ENCODE results near the gene TTLL5. TPM values are rescaled to one million over a fixed set of nuclear protein-coding genes. Genes with fewer than 3 reads are reported as not detected.
"Not testable (repeated sequence)": the region's sequence is repeated elsewhere in the genome, so short reads cannot be mapped to it uniquely, and the experiment has no call there.

TTLL5 gene
- total RNA-seq, 1 donor from 2014 or later, result 51.9 TPM

DNA sequence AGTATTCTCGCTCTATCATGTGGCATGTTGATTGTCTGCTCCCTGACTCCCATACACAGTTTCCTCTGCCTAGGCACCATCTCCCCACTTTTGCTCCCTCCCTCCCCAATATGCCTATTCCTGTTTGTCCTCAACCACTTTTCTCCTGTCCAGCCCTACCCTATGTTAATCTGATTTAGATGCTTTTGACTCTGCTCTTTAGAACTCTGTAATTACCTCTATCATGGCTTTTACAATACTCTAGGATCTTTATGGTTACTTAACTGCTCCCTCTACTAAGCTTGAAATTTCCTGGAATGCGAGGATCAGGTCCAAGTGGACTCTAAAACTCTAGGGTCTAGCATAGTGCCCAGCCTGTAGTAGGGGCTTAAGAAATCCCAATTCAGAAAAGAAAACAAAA, 252.1 kb downstream of the TTLL5 start:
- Mint-ChIP-seq H3K9me3 (ENCODE audit: low read depth) (no peaks in the 10 kb centered on the region), H3K27me3 (no peaks in the 10 kb centered on the region), H3K4me3 (ENCODE audit: low read depth) (no peak overlapping the region), H3K36me3 (ENCODE audit: insufficient read depth) (peaks cover 5% of the 10 kb centered on the region), H3K27ac (no peak overlapping the region), H3K4me1 (ENCODE audit: low read depth) (peaks cover 11% of the 10 kb centered on the region)
- TF ChIP-seq, protein P1, sequence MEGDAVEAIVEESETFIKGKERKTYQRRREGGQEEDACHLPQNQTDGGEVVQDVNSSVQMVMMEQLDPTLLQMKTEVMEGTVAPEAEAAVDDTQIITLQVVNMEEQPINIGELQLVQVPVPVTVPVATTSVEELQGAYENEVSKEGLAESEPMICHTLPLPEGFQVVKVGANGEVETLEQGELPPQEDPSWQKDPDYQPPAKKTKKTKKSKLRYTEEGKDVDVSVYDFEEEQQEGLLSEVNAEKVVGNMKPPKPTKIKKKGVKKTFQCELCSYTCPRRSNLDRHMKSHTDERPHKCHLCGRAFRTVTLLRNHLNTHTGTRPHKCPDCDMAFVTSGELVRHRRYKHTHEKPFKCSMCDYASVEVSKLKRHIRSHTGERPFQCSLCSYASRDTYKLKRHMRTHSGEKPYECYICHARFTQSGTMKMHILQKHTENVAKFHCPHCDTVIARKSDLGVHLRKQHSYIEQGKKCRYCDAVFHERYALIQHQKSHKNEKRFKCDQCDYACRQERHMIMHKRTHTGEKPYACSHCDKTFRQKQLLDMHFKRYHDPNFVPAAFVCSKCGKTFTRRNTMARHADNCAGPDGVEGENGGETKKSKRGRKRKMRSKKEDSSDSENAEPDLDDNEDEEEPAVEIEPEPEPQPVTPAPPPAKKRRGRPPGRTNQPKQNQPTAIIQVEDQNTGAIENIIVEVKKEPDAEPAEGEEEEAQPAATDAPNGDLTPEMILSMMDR (IDR thresholded peaks at IDR 0.05; ENCODE audit: unreplicated experiment), result no peak
- DNase-seq (ENCODE audit: low spot score, unreplicated experiment), result no peak

DNA sequence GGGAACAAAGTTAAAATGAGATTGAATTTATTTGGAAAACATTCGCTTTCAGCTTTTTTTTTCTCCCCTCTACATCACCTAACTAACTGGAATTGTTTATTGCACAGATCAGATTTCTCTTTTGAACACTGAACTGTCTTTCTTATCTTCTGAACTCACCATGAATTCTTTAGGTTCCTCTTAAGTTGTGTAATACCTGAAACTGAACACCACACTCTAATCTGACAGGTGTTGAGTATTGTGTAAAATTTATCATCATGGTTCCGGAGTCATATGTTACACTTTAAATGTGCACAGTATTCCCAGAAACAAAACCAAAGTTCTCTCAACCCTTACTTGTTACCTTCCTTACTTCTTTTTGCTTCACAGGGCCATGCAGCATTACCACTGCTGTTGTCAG, 254.0 kb downstream of the TTLL5 start:
- Mint-ChIP-seq H3K27me3 (no peaks in the 10 kb centered on the region), H3K4me3 (ENCODE audit: low read depth) (no peak overlapping the region), H3K36me3 (ENCODE audit: insufficient read depth) (peaks cover 2% of the 10 kb centered on the region), H3K4me1 (ENCODE audit: low read depth) (peaks cover 11% of the 10 kb centered on the region), H3K27ac (no peak overlapping the region), H3K9me3 (ENCODE audit: low read depth) (no peaks in the 10 kb centered on the region)
- TF ChIP-seq, protein P1 (IDR thresholded peaks at IDR 0.05; ENCODE audit: unreplicated experiment), result no peak
- DNase-seq (ENCODE audit: low spot score, unreplicated experiment), result no peak

DNA sequence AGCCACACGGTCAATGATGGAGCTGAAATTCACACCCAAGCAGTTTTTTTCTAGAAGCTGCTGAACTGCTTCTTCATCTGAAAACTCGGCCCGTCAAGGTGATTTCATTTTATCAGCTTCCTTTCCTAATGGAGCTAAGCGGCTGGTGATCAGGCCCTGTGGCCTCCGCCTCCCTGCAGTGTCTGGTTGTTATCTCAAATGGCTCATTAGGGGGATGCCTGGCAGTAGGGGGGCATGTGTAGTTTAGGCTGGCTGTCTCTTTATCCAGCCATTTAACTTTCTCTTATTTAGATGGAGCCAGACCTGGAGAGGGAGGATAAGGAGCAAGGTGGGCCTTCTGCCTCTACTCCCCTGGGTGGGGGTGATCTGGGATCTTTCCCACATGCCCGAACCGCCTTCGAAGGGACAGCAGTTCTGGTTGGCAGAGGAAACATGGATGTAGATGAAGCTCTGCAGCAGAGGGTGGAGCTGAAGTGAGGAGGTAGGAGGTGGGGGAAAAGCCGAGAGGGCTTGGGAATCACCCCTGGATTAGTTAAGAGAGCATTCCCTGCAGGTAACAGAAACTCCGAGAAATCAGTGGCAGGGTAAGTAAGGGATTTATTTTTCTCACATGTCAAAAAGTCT, 256.4 kb downstream of the TTLL5 start:
- TF ChIP-seq, protein P1 (IDR thresholded peaks at IDR 0.05; ENCODE audit: unreplicated experiment), result no peak
- H3K27me3 Mint-ChIP-seq, result no peaks in the 10 kb centered on the region
- peaks cover 5% of the 10 kb centered on the region for H3K4me1 Mint-ChIP-seq (ENCODE audit: low read depth)
- H3K27ac Mint-ChIP-seq, result peak overlapping the region; percentile 59
- DNase-seq (ENCODE audit: low spot score, unreplicated experiment), result no peak
- H3K4me3 Mint-ChIP-seq (ENCODE audit: low read depth), result no peak overlapping the region
- H3K9me3 Mint-ChIP-seq (ENCODE audit: low read depth), result peaks cover 8% of the 10 kb centered on the region
- H3K36me3 Mint-ChIP-seq (ENCODE audit: insufficient read depth), result peaks cover 16% of the 10 kb centered on the region

DNA sequence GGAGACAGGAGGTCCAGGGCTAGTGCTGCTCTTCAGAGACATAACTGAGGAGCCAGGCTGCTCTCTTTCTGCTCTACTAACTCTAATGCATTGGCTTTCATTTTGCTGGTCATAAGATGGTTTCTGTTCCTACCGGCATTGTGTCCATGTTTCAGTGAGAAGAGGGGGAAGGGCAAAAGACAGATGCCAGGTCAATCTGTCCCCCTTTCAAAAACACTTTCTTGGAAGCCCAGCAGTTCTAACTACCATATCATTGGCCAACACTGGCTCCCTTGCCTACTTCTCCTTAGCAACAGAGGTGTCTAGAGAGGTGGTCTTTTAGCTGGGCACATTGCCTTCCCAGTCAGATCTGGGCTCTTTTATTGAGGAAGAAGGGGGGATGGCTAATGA, 256.9 kb downstream of the TTLL5 start:
- Mint-ChIP-seq H3K36me3 (ENCODE audit: insufficient read depth) (peaks cover 16% of the 10 kb centered on the region), H3K27ac (no peak overlapping the region), H3K4me3 (ENCODE audit: low read depth) (no peak overlapping the region), H3K9me3 (ENCODE audit: low read depth) (peaks cover 8% of the 10 kb centered on the region), H3K4me1 (ENCODE audit: low read depth) (peaks cover 5% of the 10 kb centered on the region), H3K27me3 (no peaks in the 10 kb centered on the region)
- TF ChIP-seq, protein P1 (IDR thresholded peaks at IDR 0.05; ENCODE audit: unreplicated experiment), result no peak
- DNase-seq (ENCODE audit: low spot score, unreplicated experiment), result no peak

DNA sequence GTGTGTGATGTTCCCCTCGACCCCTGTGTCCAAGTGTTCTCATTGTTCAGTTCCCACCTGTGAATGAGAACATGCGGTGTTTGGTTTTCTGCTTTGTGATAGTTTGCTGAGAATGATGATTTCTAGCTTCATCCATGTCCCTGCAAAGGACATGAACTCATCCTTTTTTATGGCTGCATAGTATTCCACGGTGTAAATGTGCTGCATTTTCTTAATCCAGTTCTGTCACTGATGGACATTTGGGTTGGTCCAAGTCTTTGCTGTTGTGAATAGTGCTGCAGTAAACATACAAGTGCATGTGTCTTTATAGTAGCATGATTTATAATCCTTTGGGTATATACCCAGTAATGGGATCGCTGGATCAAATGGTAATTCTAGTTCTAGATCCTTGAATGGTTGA, 259.4 kb downstream of the TTLL5 start:
- not testable (repeated sequence) for H3K4me1 Mint-ChIP-seq (ENCODE audit: low read depth); DNase-seq (ENCODE audit: low spot score, unreplicated experiment); H3K27me3 Mint-ChIP-seq; H3K4me3 Mint-ChIP-seq (ENCODE audit: low read depth)
- peaks cover 11% of the 10 kb centered on the region for H3K9me3 Mint-ChIP-seq (ENCODE audit: low read depth)
- H3K36me3 Mint-ChIP-seq (ENCODE audit: insufficient read depth), result peaks cover 26% of the 10 kb centered on the region
- peak overlapping the region; percentile 29 for H3K27ac Mint-ChIP-seq

DNA sequence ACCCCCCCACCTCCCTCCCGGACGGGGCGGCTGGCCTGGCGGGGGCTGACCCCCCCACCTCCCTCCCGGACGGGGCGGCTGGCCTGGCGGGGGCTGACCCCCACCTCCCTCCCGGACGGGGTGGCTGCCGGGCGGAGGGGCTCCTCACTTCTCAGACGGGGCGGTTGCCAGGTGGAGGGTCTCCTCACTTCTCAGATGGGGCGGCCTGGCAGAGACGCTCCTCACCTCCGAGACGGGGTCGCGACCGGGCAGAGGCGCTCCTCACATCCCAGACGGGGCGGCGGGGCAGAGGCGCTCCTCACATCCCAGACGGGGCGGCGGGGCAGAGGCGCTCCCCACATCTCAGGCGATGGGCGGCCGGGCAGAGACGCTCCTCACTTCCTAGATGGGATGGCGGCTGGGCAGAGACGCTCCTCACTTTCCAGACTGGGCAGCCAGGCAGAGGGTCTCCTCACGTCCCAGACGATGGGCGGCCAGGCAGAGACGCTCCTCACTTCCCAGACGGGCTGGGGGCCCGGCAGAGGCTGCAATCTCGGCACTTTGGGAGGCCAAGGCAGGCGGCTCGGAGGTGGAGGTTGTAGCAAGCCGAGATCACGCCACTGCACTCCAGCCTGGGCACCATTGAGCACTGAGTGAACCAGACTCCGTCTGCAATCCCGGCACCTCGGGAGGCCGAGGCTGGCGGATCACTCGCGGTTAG, 264.2 kb downstream of the TTLL5 start:
- H3K4me3 Mint-ChIP-seq (ENCODE audit: low read depth); H3K27me3 Mint-ChIP-seq; H3K27ac Mint-ChIP-seq; DNase-seq (ENCODE audit: low spot score, unreplicated experiment); H3K4me1 Mint-ChIP-seq (ENCODE audit: low read depth): not testable (repeated sequence)
- Mint-ChIP-seq H3K36me3 (ENCODE audit: insufficient read depth) (peaks cover 27% of the 10 kb centered on the region), H3K9me3 (ENCODE audit: low read depth) (peaks cover 11% of the 10 kb centered on the region)
